ENCODE data around the gene GALR1. TPM values are rescaled to one million over a fixed set of nuclear protein-coding genes. Genes with fewer than 3 reads are reported as not detected.

Gene GALR1
- total and polyA plus RNA-seq, 2 donors (not counting 3 experiments of a cell fraction or from before 2014, with no cell fraction given), result not detected

- dilution Hi-C loops (cut with MboI; ENCODE audit: extremely low pct_ligation_motif_present, low sequenced_read_pairs) (no loop called here), intact Hi-C loops (cut with micrococcal nuclease) (no loop called here)
- Histone ChIP-seq H3K36me3 (ENCODE audit: control insufficient read depth in 2 of 2, extremely low read depth in 1 of 2, insufficient read depth in 2 of 2, low read length in 2 of 2) (no peaks in the 10 kb centered on the region), H4K20me1 (replicated peaks; ENCODE audit: control insufficient read depth, extremely low read depth, insufficient read depth, low read length) (no peaks in the 10 kb centered on the region), H3K9me3 (replicated peaks; ENCODE audit: control insufficient read depth, insufficient read depth, low read length) (peaks cover under 1% of the 10 kb centered on the region), H3K9me1 (replicated peaks; ENCODE audit: control insufficient read depth, extremely low read depth, insufficient read depth, low read length) (no peaks in the 10 kb centered on the region), H3K27ac (ENCODE audit: insufficient read depth, low read depth, low read length) (no peak overlapping the region), H3K4me1 (ENCODE audit: control insufficient read depth, extremely low read depth, insufficient read depth, low read length) (no peaks in the 10 kb centered on the region), H3K4me2 (ENCODE audit: insufficient read depth, low read length) (no peak overlapping the region), H2AFZ (ENCODE audit: low read depth, low read length) (no peak overlapping the region), H3K27me3 (ENCODE audit: control insufficient read depth in 2 of 2, insufficient read depth in 2 of 2, low read length in 2 of 2) (no peaks in the 10 kb centered on the region), H3K79me2 (ENCODE audit: control insufficient read depth, insufficient read depth, low read length) (no peaks in the 10 kb centered on the region), H3K9ac (replicated peaks; ENCODE audit: extremely low read depth, insufficient read depth, low read length) (no peak overlapping the region), H3K4me3 (replicated peaks in 1 of 3; ENCODE audit: insufficient read depth in 1 of 3, low read depth in 1 of 3, low read length in 3 of 3) (no peak overlapping the region)
- no peak for DNase-seq (ENCODE audit: low read depth, low spot score)
- TF ChIP-seq POLR2AphosphoS5 (IDR thresholded peaks at IDR 0.05; ENCODE audit: insufficient read depth, low read depth, low read length) (no peak), MYC (IDR thresholded peaks at IDR 0.05; ENCODE audit: low read depth, low read length) (no peak), POLR2A (IDR thresholded peaks at IDR 0.05; ENCODE audit: low read depth, low read length) (no peak), GATA2 (IDR thresholded peaks at IDR 0.05; ENCODE audit: insufficient read depth, insufficient read length, low read depth, low read length) (no peak), EZH2 (IDR thresholded peaks at IDR 0.05; ENCODE audit: borderline replicate concordance, low read depth, low read length, severe bottlenecking) (no peak), MAX (IDR thresholded peaks at IDR 0.05; ENCODE audit: insufficient read depth, insufficient read length) (no peak), FOS (IDR thresholded peaks at IDR 0.05; ENCODE audit: borderline replicate concordance, insufficient read depth, low read length) (no peak)
- no TSS peak for BruUV-seq (replicated peaks)
- CTCF ChIA-PET, result no interaction called here
- no peak for FAIRE-seq
- POLR2A ChIA-PET, result no interaction called here
Measured at GRCh38 chr18:77300579-77300978, 50.9 kb downstream of the GALR1 start.

GRCh38 chr18:77304268-77304667 is 54.6 kb downstream of the GALR1 start:
- Histone ChIP-seq H3K36me3 (ENCODE audit: control insufficient read depth in 2 of 2, extremely low read depth in 1 of 2, insufficient read depth in 2 of 2, low read length in 2 of 2) (no peaks in the 10 kb centered on the region), H3K4me1 (ENCODE audit: control insufficient read depth, extremely low read depth, insufficient read depth, low read length) (no peaks in the 10 kb centered on the region), H3K27me3 (ENCODE audit: control insufficient read depth in 2 of 2, insufficient read depth in 2 of 2, low read length in 2 of 2) (no peaks in the 10 kb centered on the region), H3K27ac (ENCODE audit: insufficient read depth, low read depth, low read length) (no peak overlapping the region), H3K4me2 (ENCODE audit: insufficient read depth, low read length) (no peak overlapping the region), H3K79me2 (ENCODE audit: control insufficient read depth, insufficient read depth, low read length) (no peaks in the 10 kb centered on the region), H3K9me1 (replicated peaks; ENCODE audit: control insufficient read depth, extremely low read depth, insufficient read depth, low read length) (no peaks in the 10 kb centered on the region), H3K9ac (replicated peaks; ENCODE audit: extremely low read depth, insufficient read depth, low read length) (no peak overlapping the region), H3K9me3 (replicated peaks; ENCODE audit: control insufficient read depth, insufficient read depth, low read length) (peaks cover 5% of the 10 kb centered on the region), H2AFZ (ENCODE audit: low read depth, low read length) (no peak overlapping the region), H4K20me1 (replicated peaks; ENCODE audit: control insufficient read depth, extremely low read depth, insufficient read depth, low read length) (no peaks in the 10 kb centered on the region), H3K4me3 (replicated peaks in 1 of 3; ENCODE audit: insufficient read depth in 1 of 3, low read depth in 1 of 3, low read length in 3 of 3) (no peak overlapping the region)
- FAIRE-seq, result no peak
- dilution Hi-C loops (cut with MboI; ENCODE audit: extremely low pct_ligation_motif_present, low sequenced_read_pairs) (no loop called here), intact Hi-C loops (cut with micrococcal nuclease) (no loop called here)
- ChIA-PET CTCF (no interaction called here), POLR2A (no interaction called here)
- TF ChIP-seq POLR2A (IDR thresholded peaks at IDR 0.05; ENCODE audit: low read depth, low read length) (no peak), MAX (IDR thresholded peaks at IDR 0.05; ENCODE audit: insufficient read depth, insufficient read length) (no peak), FOS (IDR thresholded peaks at IDR 0.05; ENCODE audit: borderline replicate concordance, insufficient read depth, low read length) (no peak), MYC (IDR thresholded peaks at IDR 0.05; ENCODE audit: low read depth, low read length) (no peak), EZH2 (IDR thresholded peaks at IDR 0.05; ENCODE audit: borderline replicate concordance, low read depth, low read length, severe bottlenecking) (no peak), CTCF (IDR thresholded peaks at IDR 0.05; ENCODE audit: extremely low read depth in 1 of 2, insufficient read depth in 1 of 2, low read depth in 1 of 2, low read length in 2 of 2) (no peak), GATA2 (IDR thresholded peaks at IDR 0.05; ENCODE audit: insufficient read depth, insufficient read length, low read depth, low read length) (no peak), POLR2AphosphoS5 (IDR thresholded peaks at IDR 0.05; ENCODE audit: insufficient read depth, low read depth, low read length) (no peak), JUN (IDR thresholded peaks at IDR 0.05; ENCODE audit: borderline replicate concordance, insufficient read depth, insufficient read length, low read depth) (no peak)
- no TSS peak for BruUV-seq (replicated peaks)
- DNase-seq (ENCODE audit: low read depth, low spot score), result no peak

Data from endothelial cell of umbilical vein (primary cell).